T-helper 17 cell (primary cell): ENCODE measurements around the gene ING1. TPM values are rescaled to one million over a fixed set of nuclear protein-coding genes. Genes with fewer than 3 reads are reported as not detected.
"Not testable (repeated sequence)": the region's sequence is repeated elsewhere in the genome, so short reads cannot be mapped to it uniquely, and the experiment has no call there.

Experiments used
- ATAC-seq: fragments of 150-1000 bp; cut with Tn5 transposase; 2 replicates; pipeline ENCODE4 v1.10.0; 2021; ENCODE audit warnings: mild to moderate bottlenecking, moderate library complexity
- DNase-seq, 3 donors: peaks; one replicate each; pipeline versions ENCODE4 v3.0.0 to v3.0.0-alpha.2; 2020 to 2021
- H3K9me3 ChIP-seq: one replicate; pipeline ENCODE4 v1.7.0; 2013; ENCODE audit warnings: low read length, mild to moderate bottlenecking; ENCODE audit not compliant: control insufficient read depth, poor library complexity, severe bottlenecking
- H3K27ac Mint-ChIP-seq: one replicate; pipeline ENCODE4 v1.8.0; 2022; ENCODE audit warnings: mild to moderate bottlenecking, moderate library complexity, mixed read lengths
- H3K27me3 Mint-ChIP-seq: one replicate; pipeline ENCODE4 v1.8.0; 2022; ENCODE audit warnings: mixed read lengths
- H3K36me3 Mint-ChIP-seq: one replicate; pipeline ENCODE4 v1.8.0; 2022; ENCODE audit warnings: low read depth, mixed read lengths
- H3K4me1 Mint-ChIP-seq: one replicate; pipeline ENCODE4 v1.8.0; 2022; ENCODE audit warnings: mild to moderate bottlenecking, mixed read lengths
- H3K4me3 Mint-ChIP-seq: one replicate; pipeline ENCODE4 v1.8.0; 2022; ENCODE audit warnings: mild to moderate bottlenecking, moderate library complexity, mixed read lengths
- total RNA-seq, 4 donors: library from RNA in 2 of 4; stranded (reverse) in 2 of 4; gene quantifications; one replicate each; pipeline ENCODE4 v1.2.3 and lab custom pipeline; 2022 to 2026

ING1 gene
- total RNA-seq, 2 donors from 2014 or later: 15.2 to 15.3 TPM

- no peaks in the 10 kb centered on the region for H3K9me3 ChIP-seq
- Mint-ChIP-seq H3K27ac (peak overlapping the region; percentile 99), H3K36me3 (no peaks in the 10 kb centered on the region), H3K4me3 (peak overlapping the region; percentile 98), H3K27me3 (no peaks in the 10 kb centered on the region), H3K4me1 (peaks cover 32% of the 10 kb centered on the region)
- ATAC-seq (peak; percentile 7), DNase-seq (peak; percentile 59 to 70 (median 62))
These were observed 689 bp downstream of the ING1 start for GRCh38 chr13:110713981-110714796.

GRCh38 chr13:110714797-110715394 lies 1.4 kb downstream of the ING1 start:
- peaks cover 33% of the 10 kb centered on the region for H3K4me1 Mint-ChIP-seq
- peak overlapping the region; percentile 99 for H3K27ac Mint-ChIP-seq
- DNase-seq (peak; percentile 28 to 40 (median 31)), ATAC-seq (no peak)
- peaks cover 2% of the 10 kb centered on the region for H3K36me3 Mint-ChIP-seq
- H3K27me3 Mint-ChIP-seq: no peaks in the 10 kb centered on the region
- peak overlapping the region; percentile 98 for H3K4me3 Mint-ChIP-seq
- H3K9me3 ChIP-seq: no peaks in the 10 kb centered on the region

DNA sequence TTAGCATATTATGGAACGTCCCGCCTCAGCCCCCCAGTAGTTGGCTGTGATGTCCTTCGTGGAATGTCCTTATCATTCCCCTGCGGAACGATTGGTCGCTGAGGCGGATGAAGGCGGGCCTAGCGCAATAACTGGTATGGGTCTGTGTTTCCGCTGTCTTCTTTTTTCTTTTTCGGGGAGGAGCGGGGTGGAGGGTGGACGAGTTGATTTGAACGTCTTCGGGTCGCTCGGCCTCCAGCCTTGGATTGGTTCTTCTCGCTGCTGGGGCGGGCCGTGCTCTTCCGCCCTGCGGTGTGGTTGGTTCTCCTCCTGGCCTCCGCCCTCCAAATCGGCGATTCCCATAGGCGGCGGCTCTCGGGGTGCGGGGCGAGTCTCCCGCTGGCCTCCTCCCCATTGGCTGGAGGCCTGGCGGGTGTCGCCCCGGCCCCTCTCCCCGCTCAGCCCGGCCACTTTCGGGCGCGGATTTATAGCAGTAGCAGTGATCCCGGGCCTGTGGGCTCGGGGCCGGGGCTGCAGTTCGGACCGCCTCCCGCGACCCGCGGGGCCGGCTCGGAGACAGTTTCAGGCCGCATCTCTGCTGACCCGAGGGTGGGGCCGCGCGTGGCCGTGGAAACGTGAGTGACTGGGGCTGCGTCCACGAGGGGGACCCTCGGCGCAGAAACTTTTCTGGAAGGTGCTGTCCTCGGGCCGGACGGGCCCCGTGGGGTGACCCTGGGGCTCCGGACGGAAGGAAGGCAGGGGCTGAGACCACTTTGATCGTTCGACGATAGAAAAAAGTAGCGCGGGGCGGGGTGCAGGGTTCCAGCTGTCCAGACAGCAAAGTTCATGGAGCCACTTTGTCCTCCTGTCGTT lies 2.1 kb downstream of the ING1 start:
- H3K36me3 Mint-ChIP-seq: peaks cover 2% of the 10 kb centered on the region
- DNase-seq (peak; percentile 90 to 93 (median 91)), ATAC-seq (peak; percentile 68)
- H3K4me1 Mint-ChIP-seq: peaks cover 34% of the 10 kb centered on the region
- no peaks in the 10 kb centered on the region for H3K9me3 ChIP-seq
- peak overlapping the region; percentile 99 for H3K27ac Mint-ChIP-seq
- H3K27me3 Mint-ChIP-seq: no peaks in the 10 kb centered on the region
- peak overlapping the region; percentile 98 for H3K4me3 Mint-ChIP-seq

DNA sequence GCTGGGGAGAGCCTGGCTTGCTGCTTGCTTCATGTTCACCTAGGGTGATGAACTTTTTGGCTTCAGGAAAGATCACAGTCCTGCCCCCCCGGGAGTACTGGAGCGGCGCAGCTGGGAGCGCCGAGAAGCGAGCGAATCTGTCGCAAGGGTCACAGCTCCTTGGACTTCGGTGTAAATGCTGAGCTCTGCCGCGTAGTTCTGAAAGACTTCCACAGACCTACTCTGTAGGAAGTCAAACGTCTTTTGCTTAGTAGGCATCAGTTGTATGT lies 2.7 kb downstream of the ING1 start:
- Mint-ChIP-seq H3K36me3 (peaks cover 2% of the 10 kb centered on the region), H3K27me3 (no peaks in the 10 kb centered on the region), H3K27ac (peak overlapping the region; percentile 99), H3K4me3 (peak overlapping the region; percentile 98), H3K4me1 (peaks cover 34% of the 10 kb centered on the region)
- ATAC-seq: no peak
- no peak for DNase-seq
- no peaks in the 10 kb centered on the region for H3K9me3 ChIP-seq

DNA sequence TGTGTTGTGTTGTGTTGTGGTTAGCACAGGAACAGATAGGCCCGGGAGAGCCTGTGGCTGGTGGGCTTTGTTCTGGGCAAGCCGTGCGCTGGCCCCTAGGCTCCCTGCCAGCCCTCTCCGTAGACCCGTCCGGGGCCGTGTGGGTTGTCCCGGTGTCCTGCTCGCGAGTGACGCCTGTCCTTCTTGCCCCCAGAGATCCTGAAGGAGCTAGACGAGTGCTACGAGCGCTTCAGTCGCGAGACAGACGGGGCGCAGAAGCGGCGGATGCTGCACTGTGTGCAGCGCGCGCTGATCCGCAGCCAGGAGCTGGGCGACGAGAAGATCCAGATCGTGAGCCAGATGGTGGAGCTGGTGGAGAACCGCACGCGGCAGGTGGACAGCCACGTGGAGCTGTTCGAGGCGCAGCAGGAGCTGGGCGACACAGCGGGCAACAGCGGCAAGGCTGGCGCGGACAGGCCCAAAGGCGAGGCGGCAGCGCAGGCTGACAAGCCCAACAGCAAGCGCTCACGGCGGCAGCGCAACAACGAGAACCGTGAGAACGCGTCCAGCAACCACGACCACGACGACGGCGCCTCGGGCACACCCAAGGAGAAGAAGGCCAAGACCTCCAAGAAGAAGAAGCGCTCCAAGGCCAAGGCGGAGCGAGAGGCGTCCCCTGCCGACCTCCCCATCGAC lies 5.7 kb downstream of the ING1 start:
- no peak for DNase-seq
- H3K4me3 Mint-ChIP-seq: no peak overlapping the region
- no peaks in the 10 kb centered on the region for H3K27me3 Mint-ChIP-seq
- H3K9me3 ChIP-seq: no peaks in the 10 kb centered on the region
- peaks cover 28% of the 10 kb centered on the region for H3K4me1 Mint-ChIP-seq
- no peak overlapping the region for H3K27ac Mint-ChIP-seq
- ATAC-seq: no peak
- peaks cover 2% of the 10 kb centered on the region for H3K36me3 Mint-ChIP-seq

GRCh38 chr13:110722971-110723370 lies 9.5 kb downstream of the ING1 start:
- no peaks in the 10 kb centered on the region for H3K9me3 ChIP-seq
- no peak for DNase-seq
- H3K27ac Mint-ChIP-seq: no peak overlapping the region
- no peaks in the 10 kb centered on the region for H3K27me3 Mint-ChIP-seq
- peaks cover 19% of the 10 kb centered on the region for H3K4me1 Mint-ChIP-seq
- no peak for ATAC-seq
- peaks cover 2% of the 10 kb centered on the region for H3K36me3 Mint-ChIP-seq
- no peak overlapping the region for H3K4me3 Mint-ChIP-seq

DNA sequence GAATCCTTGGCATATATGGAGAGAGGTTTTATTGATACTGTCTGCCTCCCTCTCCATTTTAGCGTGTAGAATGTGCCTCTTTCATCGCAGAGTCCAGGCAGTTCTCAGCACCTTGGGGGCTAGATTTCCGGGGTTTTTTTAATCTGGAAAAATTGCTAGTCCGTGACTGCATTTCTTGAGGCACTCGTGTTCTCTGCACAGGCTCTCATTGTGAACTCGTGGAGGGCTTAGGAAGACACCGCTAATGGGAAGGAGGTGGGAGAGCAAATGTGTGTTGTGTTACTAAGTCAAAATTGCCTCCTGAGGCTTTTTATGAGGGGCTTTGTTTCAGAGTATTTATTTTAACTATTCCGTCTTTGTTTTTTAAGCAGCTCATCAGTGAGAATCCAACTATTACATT lies 10.1 kb downstream of the ING1 start:
- Mint-ChIP-seq H3K4me1 (peaks cover 19% of the 10 kb centered on the region), H3K27ac (no peak overlapping the region)

DNA sequence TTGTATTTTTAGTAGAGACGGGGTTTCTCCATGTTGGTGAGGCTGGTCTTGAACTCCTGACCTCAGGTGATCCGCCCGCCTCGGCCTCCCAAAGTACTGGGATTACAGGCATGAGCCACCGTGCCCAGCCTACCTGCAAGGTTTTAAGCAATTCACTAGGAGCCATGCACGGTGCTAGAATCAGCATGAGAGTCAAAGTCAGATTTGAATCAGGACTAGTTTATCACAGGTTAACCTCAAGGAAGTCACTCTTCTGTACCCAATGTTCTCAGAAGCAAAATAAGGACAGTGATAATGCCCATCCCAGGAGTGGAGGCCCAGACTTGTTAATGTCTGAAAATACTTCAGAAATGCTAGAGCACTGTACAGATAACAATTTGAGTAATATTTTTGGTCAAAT lies 12.7 kb downstream of the ING1 start:
- H3K9me3 ChIP-seq, H3K36me3 Mint-ChIP-seq, DNase-seq, H3K27me3 Mint-ChIP-seq, H3K4me3 Mint-ChIP-seq: not testable (repeated sequence)
- Mint-ChIP-seq H3K4me1 (peaks cover 18% of the 10 kb centered on the region), H3K27ac (peak overlapping the region; percentile 89)
- ATAC-seq: peak; percentile 24

More for the DNA sequence above, 10.1 kb downstream of the ING1 start:
- ATAC-seq: no peak
- Mint-ChIP-seq H3K4me3 (no peak overlapping the region), H3K36me3 (peaks cover 2% of the 10 kb centered on the region), H3K27me3 (no peaks in the 10 kb centered on the region)
- no peaks in the 10 kb centered on the region for H3K9me3 ChIP-seq
- no peak for DNase-seq

DNA sequence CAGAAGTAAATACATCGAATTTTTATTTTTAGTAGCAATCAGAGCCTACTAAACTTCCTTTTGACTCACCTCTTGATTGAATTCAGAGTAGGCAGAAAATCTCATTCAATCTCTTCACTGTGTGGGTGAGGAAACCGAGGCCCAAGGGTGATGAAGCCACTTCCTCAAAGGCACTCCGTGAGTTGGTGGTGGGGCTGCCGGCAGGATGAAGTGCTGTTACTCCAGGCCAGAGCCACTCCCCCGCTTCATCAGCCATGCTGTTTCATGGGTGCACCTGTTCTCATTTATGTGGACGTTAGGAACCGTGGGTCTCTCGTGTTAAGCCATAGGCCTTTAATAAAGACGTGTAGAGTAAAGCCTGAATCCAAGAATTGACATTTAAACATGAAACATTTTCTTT lies 13.2 kb downstream of the ING1 start:
- H3K9me3 ChIP-seq: no peaks in the 10 kb centered on the region
- DNase-seq (peak in 1 of 3 donors; percentile 16), ATAC-seq (peak; percentile 80)
- peak overlapping the region; percentile 79 for H3K4me3 Mint-ChIP-seq
- peak overlapping the region; percentile 89 for H3K27ac Mint-ChIP-seq
- no peaks in the 10 kb centered on the region for H3K36me3 Mint-ChIP-seq
- H3K4me1 Mint-ChIP-seq: peaks cover 15% of the 10 kb centered on the region
- H3K27me3 Mint-ChIP-seq: no peaks in the 10 kb centered on the region

- no peak overlapping the region for H3K4me3 Mint-ChIP-seq
- no peak for DNase-seq
- no peaks in the 10 kb centered on the region for H3K9me3 ChIP-seq
- no peak for ATAC-seq
- H3K27ac Mint-ChIP-seq: no peak overlapping the region
- peaks cover 10% of the 10 kb centered on the region for H3K4me1 Mint-ChIP-seq
- H3K36me3 Mint-ChIP-seq: no peaks in the 10 kb centered on the region
- no peaks in the 10 kb centered on the region for H3K27me3 Mint-ChIP-seq
These were observed 17.6 kb downstream of the ING1 start for GRCh38 chr13:110731072-110731471.

DNA sequence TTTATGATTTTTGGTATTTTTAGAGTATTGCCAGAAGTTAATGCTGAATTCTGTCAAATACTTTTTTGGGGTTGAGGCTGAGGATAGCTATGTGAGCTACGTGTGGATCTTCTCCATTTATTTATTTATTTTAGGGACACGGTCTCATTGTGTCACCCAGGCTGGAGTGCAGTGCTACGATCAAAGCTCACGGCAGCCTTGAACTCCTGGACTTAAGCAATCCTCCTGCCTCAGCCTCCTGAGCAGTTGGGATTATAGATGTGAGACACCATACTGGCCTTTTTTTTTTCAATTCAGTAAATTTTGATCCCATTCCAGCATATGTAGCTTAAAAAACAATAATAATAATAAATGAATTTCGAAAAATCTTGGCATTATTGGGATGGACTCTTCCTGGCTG lies 21.1 kb downstream of the ING1 start:
- Mint-ChIP-seq H3K27me3 (no peaks in the 10 kb centered on the region), H3K4me3 (no peak overlapping the region), H3K4me1 (no peaks in the 10 kb centered on the region), H3K36me3 (peaks cover 2% of the 10 kb centered on the region), H3K27ac (no peak overlapping the region)
- H3K9me3 ChIP-seq: no peaks in the 10 kb centered on the region
- no peak for ATAC-seq
- no peak for DNase-seq

GRCh38 chr13:110737555-110737954 lies 24.1 kb downstream of the ING1 start:
- H3K27me3 Mint-ChIP-seq: peaks cover 6% of the 10 kb centered on the region
- no peaks in the 10 kb centered on the region for H3K9me3 ChIP-seq
- no peak overlapping the region for H3K27ac Mint-ChIP-seq
- peaks cover 2% of the 10 kb centered on the region for H3K36me3 Mint-ChIP-seq
- H3K4me3 Mint-ChIP-seq: no peak overlapping the region
- DNase-seq (no peak), ATAC-seq (no peak)
- no peaks in the 10 kb centered on the region for H3K4me1 Mint-ChIP-seq

GRCh38 chr13:110743687-110744086 lies 30.2 kb downstream of the ING1 start:
- no peak overlapping the region for H3K27ac Mint-ChIP-seq

More at GRCh38 chr13:110743687-110744086, 30.2 kb downstream of the ING1 start:
- ATAC-seq (no peak), DNase-seq (no peak)
- Mint-ChIP-seq H3K4me3 (no peak overlapping the region), H3K27me3 (peaks cover 10% of the 10 kb centered on the region), H3K36me3 (peaks cover 2% of the 10 kb centered on the region), H3K4me1 (no peaks in the 10 kb centered on the region)
- H3K9me3 ChIP-seq: no peaks in the 10 kb centered on the region
